K562 (cell line): ENCODE results near the gene NPM1. TPM values are rescaled to one million over a fixed set of nuclear protein-coding genes. Genes with fewer than 3 reads are reported as not detected.

Experiments
- CREM ChIP-seq: IDR thresholded peaks from 2 replicates; pipeline ENCODE4 v1.6.1; 2014; ENCODE audit warnings: antibody characterized with exemption, low read depth
- EWSR1 ChIP-seq: fragments of 450-650 bp; IDR thresholded peaks from 2 replicates; pipeline ENCODE4 v1.6.1; 2018; ENCODE audit warnings: borderline replicate concordance, mild to moderate bottlenecking, low read depth, moderate library complexity; ENCODE audit not compliant: partially characterized antibody
- NFRKB ChIP-seq: fragments of 450-650 bp; IDR thresholded peaks from 2 replicates; pipeline ENCODE4 v1.6.1; 2016; ENCODE audit warnings: low read depth
- PATZ1 ChIP-seq: fragments of 250-450 bp; sonication (Bioruptor Pico); IDR thresholded peaks from 2 replicates; pipeline ENCODE4 v1.5.0; 2020; ENCODE audit warnings: mild to moderate bottlenecking, borderline replicate concordance
- POLR2A ChIP-seq: fragments of 450-650 bp; conservative IDR thresholded peaks from 2 replicates; pipeline ENCODE4 v1.6.1; 2016
- POLR2AphosphoS5 ChIP-seq: IDR thresholded peaks from 2 replicates; pipeline ENCODE4 v1.6.1; 2011; ENCODE audit warnings: mild to moderate bottlenecking, low read depth, low read length, moderate library complexity; ENCODE audit not compliant: control insufficient read depth, insufficient read depth
- POLR2B ChIP-seq: fragments of 450-650 bp; IDR thresholded peaks from 2 replicates; pipeline ENCODE4 v1.6.1; 2018; ENCODE audit warnings: low read depth; ENCODE audit not compliant: partially characterized antibody
- PTBP1 ChIP-seq: fragments of 200-400 bp; formaldehyde crosslinking; IDR thresholded peaks from 2 replicates; pipeline ENCODE4 v1.6.1; 2017; ENCODE audit warnings: low read depth, low read length
- TCF15 ChIP-seq: fragments of 250-450 bp; sonication (Bioruptor Pico); IDR thresholded peaks from 2 replicates; pipeline ENCODE4 v1.8.0; 2022; ENCODE audit warnings: moderate library complexity, mild to moderate bottlenecking, inconsistent platforms
- ZNF143 ChIP-seq: sonication (generic); formaldehyde crosslinking; IDR thresholded peaks from 2 replicates; pipeline ENCODE4 v1.9.0; 2022; ENCODE audit warnings: mild to moderate bottlenecking, missing genetic modification reagents
- polyA plus RNA-seq, 8 experiments: library from polyadenylated mRNA; depleted of rRNA in 4 of 8; stranded (reverse) in 5 of 8; unstranded in 3 of 8; fragments of >200 nt; fragmentation: Nextera tagmentation in 2 of 8; fragmentation: Illumina TruSeq in 1 of 8; extraction: Ambion mirVana in 2 of 8; extraction: Trizol in 1 of 8; gene quantifications; 2 replicates each; pipeline versions ENCODE4 v1.2.1 to v1.2.3, GENCODE V29; 2011 to 2014; ENCODE audit warnings: inconsistent platforms in 1 of 8, missing spikeins in 1 of 8
- total RNA-seq, 7 experiments: library from RNA; depleted of rRNA in 6 of 7; stranded (reverse); fragments of >200 nt in 6 of 7; fragmentation: Illumina TruSeq in 2 of 7; extraction: Trizol in 2 of 7; gene quantifications; 2 replicates each; pipeline versions ENCODE4 v1.2.1 to v1.2.3, GENCODE V29; 2011 to 2021; ENCODE audit warnings: low replicate concordance in 1 of 7

The NPM1 gene
- total and polyA plus RNA-seq, 9 of the 15 experiments (the other 6 are each of a cell fraction or from before 2014, with no cell fraction given) = 2,438 to 6,909 (median 5,639) TPM

GRCh38 chr5:171412186-171412585 is 24.5 kb downstream of the NPM1 start (continued):
- TF ChIP-seq ZNF143 = no peak
- TF ChIP-seq PATZ1 (CRISPR knock-in tag) = no peak
- no peak for TF ChIP-seq TCF15 (CRISPR knock-in tag)
- TF ChIP-seq NFRKB = no peak
- TF ChIP-seq CREM = no peak
- TF ChIP-seq EWSR1 = peak; percentile 58
- TF ChIP-seq POLR2A = peak; percentile 27
- peak; percentile 37 for TF ChIP-seq POLR2B
- peak; percentile 71; the same call in 1 of the 2 replicates for TF ChIP-seq POLR2AphosphoS5
- no peak for TF ChIP-seq PTBP1
